K562 (cell line): ENCODE results near the gene MPHOSPH9. TPM values are rescaled to one million over a fixed set of nuclear protein-coding genes. Genes with fewer than 3 reads are reported as not detected.
A peak's percentile ranks its signal among the peaks of the same experiment; 100 is the strongest.

Experiments
- ATAC-seq: fragments of 200-7000 bp; cut with Tn5 transposase; 3 replicates; pipeline ENCODE4 v1.9.1; 2020; ENCODE audit warnings: moderate library complexity
- BruUV-seq: library from RNA; stranded (reverse); fragments of 400-500 nt; replicated peaks from 2 replicates; lab custom pipeline; 2021; lab: Mats Ljungman, UMichigan
- CTCF ChIA-PET: fragments of 300-600 bp; formaldehyde crosslinking; extraction: SDS; loops from one replicate; lab custom pipeline; 2021; ENCODE audit warnings: low intra/inter-chr PET ratio; lab: Yijun Ruan, JAX
- POLR2A ChIA-PET: fragments of 300-600, 350-650 bp; sonication (Branson Sonifier 250); formaldehyde crosslinking; extraction: SDS; loops from one replicate; lab custom pipeline; 2021; ENCODE audit warnings: antibody characterized with exemption, inconsistent platforms; lab: Yijun Ruan, JAX
- DNase-seq, 4 experiments: peaks; one replicate each; pipeline versions ENCODE4 v3.0.0 to v3.0.0-alpha.2; 2011 to 2018; ENCODE audit warnings: low spot score in 3 of 4, mixed read lengths in 3 of 4; ENCODE audit errors: extremely low read depth in 1 of 4
- FAIRE-seq: peaks from 2 replicates; lab custom pipeline; 2011; peaks lifted over from hg19 to GRCh38; lab: Jason Lieb, UNC
- H2AFZ ChIP-seq: 2 replicates; pipeline ENCODE4 v1.6.0; 2011; ENCODE audit warnings: low read depth, low read length, control low read depth, inconsistent platforms
- H3K27ac ChIP-seq: fragments of 200-600 bp; 3 replicates; pipeline ENCODE4 v1.8.0; 2011; ENCODE audit warnings: low read depth, mild to moderate bottlenecking, control low read depth, inconsistent platforms, low read length, moderate library complexity, mixed read lengths; ENCODE audit errors: extremely low read depth
- H3K27me3 ChIP-seq, 2 experiments: fragments of 300-600 bp in 1 of 2; 2 replicates in 1 of 2; 3 replicates in 1 of 2; pipeline versions ENCODE4 v1.6.0 to v1.8.0; 2011; ENCODE audit warnings: inconsistent platforms in 2 of 2, low read length in 2 of 2, mild to moderate bottlenecking in 1 of 2, mixed read lengths in 1 of 2, moderate library complexity in 1 of 2; ENCODE audit not compliant: control insufficient read depth in 2 of 2, insufficient read depth in 2 of 2
- H3K36me3 ChIP-seq: fragments of 300-600 bp; 3 replicates; pipeline ENCODE4 v1.8.0; 2011; ENCODE audit warnings: mild to moderate bottlenecking, low read length, inconsistent platforms; ENCODE audit not compliant: control insufficient read depth, insufficient read depth
- H3K4me1 ChIP-seq, 2 experiments: fragments of 200-600 bp in 1 of 2; replicated peaks in 1 of 2; 2 replicates in 1 of 2; 3 replicates in 1 of 2; pipeline versions ENCODE4 v1.5.1 to v1.8.0; 2011; ENCODE audit warnings: inconsistent platforms in 2 of 2, low read length in 2 of 2, mild to moderate bottlenecking in 1 of 2, mixed read lengths in 1 of 2, moderate library complexity in 1 of 2; ENCODE audit not compliant: control insufficient read depth in 2 of 2, insufficient read depth in 2 of 2
- H3K4me2 ChIP-seq: 2 replicates; pipeline ENCODE4 v1.6.1; 2011; ENCODE audit warnings: low read length, control low read depth, inconsistent platforms, mixed read lengths; ENCODE audit not compliant: insufficient read depth
- H3K4me3 ChIP-seq: fragments of 200-600 bp; sonication (generic), shearing (Covaris generic); 2 replicates; pipeline ENCODE4 v1.5.1; 2016; ENCODE audit warnings: control low read depth, inconsistent platforms
- H3K79me2 ChIP-seq: fragments of 200-600 bp; 3 replicates; pipeline ENCODE4 v1.8.0; 2011; ENCODE audit warnings: low read length, inconsistent platforms; ENCODE audit not compliant: control insufficient read depth, insufficient read depth
- H3K9ac ChIP-seq, 2 experiments: 2 replicates each; pipeline versions ENCODE4 v1.6.0 to v1.6.1; 2011; ENCODE audit warnings: low read depth in 2 of 2, low read length in 2 of 2, control low read depth in 1 of 2, inconsistent platforms in 1 of 2, mild to moderate bottlenecking in 1 of 2, mixed read lengths in 1 of 2; ENCODE audit not compliant: insufficient read depth in 1 of 2
- H3K9me1 ChIP-seq: one replicate; pipeline ENCODE4 v1.6.0; 2011; ENCODE audit warnings: inconsistent platforms, mild to moderate bottlenecking, low read length, moderate library complexity; ENCODE audit not compliant: control insufficient read depth, insufficient read depth
- H3K9me3 ChIP-seq: replicated peaks from 2 replicates; pipeline ENCODE4 v1.5.1; 2011; ENCODE audit warnings: low read depth, low read length, inconsistent platforms; ENCODE audit not compliant: control insufficient read depth, insufficient read depth
- H4K20me1 ChIP-seq: replicated peaks from 2 replicates; pipeline ENCODE4 v1.6.1; 2011; ENCODE audit warnings: low read length, inconsistent platforms, mixed read lengths; ENCODE audit not compliant: control insufficient read depth, insufficient read depth
- EGR1 ChIP-seq: fragments of 450-650 bp; conservative IDR thresholded peaks from 2 replicates; pipeline ENCODE4 v1.6.1; 2017; ENCODE audit warnings: mild to moderate bottlenecking
- NCOA4 ChIP-seq: fragments of 450-650 bp; IDR thresholded peaks from 2 replicates; pipeline ENCODE4 v1.6.1; 2018; ENCODE audit warnings: mild to moderate bottlenecking; ENCODE audit not compliant: partially characterized antibody
- WGBS: fragments of 100-300 bp; shearing (Covaris generic); methylation state at CpG from one replicate; pipeline ENCODE4 v1.1.6; 2016; ENCODE audit warnings: low coverage, mixed read lengths; ENCODE audit not compliant: insufficient coverage; ENCODE audit errors: missing lambda C conversion rate; 5-methylcytosine and 5-hydroxymethylcytosine counted together
- in situ Hi-C: fragments of 300-500 bp; cut with MboI; formaldehyde crosslinking; loops from 4 replicates; pipeline ENCODE4 v1.15.0; 2018; ENCODE audit warnings: inconsistent platforms, mixed read lengths
- intact Hi-C: fragments of 100-400 bp; cut with micrococcal nuclease; formaldehyde crosslinking; loops from 2 replicates; pipeline ENCODE4 v1.14.2; 2022
- polyA plus RNA-seq, 8 experiments: library from polyadenylated mRNA; depleted of rRNA in 4 of 8; stranded (reverse) in 5 of 8; unstranded in 3 of 8; fragments of >200 nt; fragmentation: Nextera tagmentation in 2 of 8; fragmentation: Illumina TruSeq in 1 of 8; extraction: Ambion mirVana in 2 of 8; extraction: Trizol in 1 of 8; gene quantifications; 2 replicates each; pipeline versions ENCODE4 v1.2.1 to v1.2.3, GENCODE V29; 2011 to 2014; ENCODE audit warnings: inconsistent platforms in 1 of 8, missing spikeins in 1 of 8
- total RNA-seq, 7 experiments: library from RNA; depleted of rRNA in 6 of 7; stranded (reverse); fragments of >200 nt in 6 of 7; fragmentation: Illumina TruSeq in 2 of 7; extraction: Trizol in 2 of 7; gene quantifications; 2 replicates each; pipeline versions ENCODE4 v1.2.1 to v1.2.3, GENCODE V29; 2011 to 2021; ENCODE audit warnings: low replicate concordance in 1 of 7
- TF ChIP-seq, protein P1 (sequence below): sonication (generic); formaldehyde crosslinking; IDR thresholded peaks from 2 replicates; pipeline ENCODE4 v1.8.1; 2023; ENCODE audit warnings: mild to moderate bottlenecking, missing genetic modification reagents

MPHOSPH9 gene
- total and polyA plus RNA-seq, 9 of the 15 experiments (the other 6 are each of a cell fraction or from before 2014, with no cell fraction given), result 14.2 to 103 (median 54.5) TPM

DNA sequence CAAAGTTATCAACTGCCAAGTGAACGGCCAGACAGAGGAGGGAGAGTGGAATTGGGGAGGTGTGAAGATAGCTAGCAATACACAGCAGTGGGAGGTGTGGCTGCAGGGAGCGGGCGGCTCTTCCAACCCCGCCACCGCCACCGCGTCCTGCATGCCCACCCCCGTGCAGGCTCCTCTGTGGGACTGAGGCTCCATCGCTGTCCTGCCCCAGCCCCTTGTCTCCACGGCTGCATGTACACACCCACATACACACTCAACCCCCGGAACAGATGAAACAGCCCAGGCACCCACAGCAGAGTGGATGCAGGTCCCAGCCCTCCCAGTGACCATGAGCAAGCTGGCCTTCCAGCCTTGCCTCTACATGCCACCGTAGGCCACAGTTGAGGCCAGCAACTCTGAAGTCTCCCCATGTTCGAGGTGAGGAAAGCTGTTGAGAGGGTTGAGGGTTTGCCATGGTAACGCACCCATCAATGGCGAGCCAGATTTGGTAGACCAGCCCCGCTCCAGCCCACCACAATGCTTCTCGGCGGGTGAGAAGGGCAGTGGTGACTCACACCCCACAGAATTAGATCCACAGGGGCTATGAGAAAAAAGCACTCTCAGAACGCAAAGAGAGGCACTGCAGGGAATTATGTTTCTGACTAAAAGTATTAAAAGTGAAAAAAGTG lies 121.3 kb downstream of the MPHOSPH9 start:
- H3K27ac ChIP-seq, result no peak overlapping the region
- H3K36me3 ChIP-seq, result peaks cover 9% of the 10 kb centered on the region; the same call in 2 of the 3 replicates
- no TSS peak for BruUV-seq
- CTCF ChIA-PET, result no interaction called here
- no peak overlapping the region for H3K4me2 ChIP-seq
- intact Hi-C loops (no loop called here), in situ Hi-C loops (no loop called here)
- H3K4me1 ChIP-seq, result peaks cover 18 to 22% of the 10 kb centered on the region in 2 experiments
- peak overlapping the region in 1 of 2 experiments; percentile 37; a peak in 1 of 4 replicates for H3K9ac ChIP-seq
- TF ChIP-seq NCOA4 (no peak), EGR1 (peak; percentile 32; the same call in 1 of the 2 replicates)
- TF ChIP-seq, protein P1, sequence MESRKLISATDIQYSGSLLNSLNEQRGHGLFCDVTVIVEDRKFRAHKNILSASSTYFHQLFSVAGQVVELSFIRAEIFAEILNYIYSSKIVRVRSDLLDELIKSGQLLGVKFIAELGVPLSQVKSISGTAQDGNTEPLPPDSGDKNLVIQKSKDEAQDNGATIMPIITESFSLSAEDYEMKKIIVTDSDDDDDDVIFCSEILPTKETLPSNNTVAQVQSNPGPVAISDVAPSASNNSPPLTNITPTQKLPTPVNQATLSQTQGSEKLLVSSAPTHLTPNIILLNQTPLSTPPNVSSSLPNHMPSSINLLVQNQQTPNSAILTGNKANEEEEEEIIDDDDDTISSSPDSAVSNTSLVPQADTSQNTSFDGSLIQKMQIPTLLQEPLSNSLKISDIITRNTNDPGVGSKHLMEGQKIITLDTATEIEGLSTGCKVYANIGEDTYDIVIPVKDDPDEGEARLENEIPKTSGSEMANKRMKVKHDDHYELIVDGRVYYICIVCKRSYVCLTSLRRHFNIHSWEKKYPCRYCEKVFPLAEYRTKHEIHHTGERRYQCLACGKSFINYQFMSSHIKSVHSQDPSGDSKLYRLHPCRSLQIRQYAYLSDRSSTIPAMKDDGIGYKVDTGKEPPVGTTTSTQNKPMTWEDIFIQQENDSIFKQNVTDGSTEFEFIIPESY, result peak; percentile 56; the same call in 1 of the 2 replicates
- no peaks in the 10 kb centered on the region; a peak in 1 of 5 replicates for H3K27me3 ChIP-seq
- H3K9me1 ChIP-seq, result no peaks in the 10 kb centered on the region
- WGBS, result 63% methylated on average over 16 of the region's 19 CpGs
- POLR2A ChIA-PET, result interaction anchor here (1.0 to 1.4 kb wide), 3 partner anchors 8 to 42 kb away, joined by 3 read pairs; no protein-coding TSS in a partner anchor
- no peak overlapping the region for H3K4me3 ChIP-seq
- H2AFZ ChIP-seq, result no peak overlapping the region
- H3K79me2 ChIP-seq, result no peaks in the 10 kb centered on the region
- no peaks in the 10 kb centered on the region for H3K9me3 ChIP-seq
- ATAC-seq (no peak; the same call in 2 of the 3 replicates), DNase-seq (no peak), FAIRE-seq (no peak)
- 0 out of 2 replicates have a peak, but pooled peaks cover 3% of the 10 kb centered on the region for H4K20me1 ChIP-seq
